HG03039 (cell line): ENCODE results near the gene ATRX.
"Not testable (repeated sequence)": the region's sequence is repeated elsewhere in the genome, so short reads cannot be mapped to it uniquely, and the experiment has no call there.

ENCODE experiments used
- ATAC-seq: cut with Tn5 transposase; IDR thresholded peaks from one replicate; pipeline ENCODE4 v1.9.1; 2021; ENCODE audit warnings: mild to moderate bottlenecking, moderate library complexity; ENCODE audit not compliant: unreplicated experiment

Gene ATRX

DNA sequence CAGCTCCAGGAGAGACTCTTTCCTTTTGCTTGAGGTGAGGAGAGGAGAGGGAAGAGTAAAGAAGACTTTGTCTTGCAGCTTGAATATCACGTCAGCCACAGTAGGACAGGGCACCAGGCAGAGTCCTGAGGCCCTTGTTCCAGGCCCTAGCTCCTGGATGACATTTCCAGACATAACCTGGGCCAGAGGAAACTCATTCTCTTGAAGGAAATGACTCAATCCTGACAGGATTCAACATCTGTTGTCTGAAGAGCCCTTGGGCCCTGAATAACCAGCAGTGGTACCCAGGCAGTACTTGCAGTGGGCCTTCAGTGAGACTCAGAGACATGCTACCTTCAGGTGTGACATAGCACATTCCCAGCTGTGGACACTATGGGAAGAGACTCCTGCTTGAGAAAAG lies 276.0 kb downstream of the ATRX start:
- ATAC-seq, result no peak

DNA sequence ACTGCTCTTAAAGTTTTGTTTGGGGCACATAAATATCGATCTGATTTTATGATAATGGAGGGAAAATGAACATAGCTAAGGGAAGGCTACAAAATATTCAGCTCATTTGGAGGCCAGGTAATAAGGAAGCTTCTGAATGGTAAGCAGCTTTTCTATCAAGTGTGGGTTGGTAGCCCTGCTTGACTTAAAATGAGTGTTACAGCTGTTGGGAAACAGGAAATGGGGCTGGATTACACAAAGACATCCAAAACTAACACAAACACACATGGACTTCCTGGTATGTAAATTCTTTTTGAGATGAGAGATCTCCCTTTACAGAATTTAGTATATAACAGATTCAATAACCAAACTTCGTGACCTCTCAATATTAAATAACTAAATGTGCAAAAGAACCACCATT lies 280.8 kb downstream of the ATRX start:
- ATAC-seq, result no peak

DNA sequence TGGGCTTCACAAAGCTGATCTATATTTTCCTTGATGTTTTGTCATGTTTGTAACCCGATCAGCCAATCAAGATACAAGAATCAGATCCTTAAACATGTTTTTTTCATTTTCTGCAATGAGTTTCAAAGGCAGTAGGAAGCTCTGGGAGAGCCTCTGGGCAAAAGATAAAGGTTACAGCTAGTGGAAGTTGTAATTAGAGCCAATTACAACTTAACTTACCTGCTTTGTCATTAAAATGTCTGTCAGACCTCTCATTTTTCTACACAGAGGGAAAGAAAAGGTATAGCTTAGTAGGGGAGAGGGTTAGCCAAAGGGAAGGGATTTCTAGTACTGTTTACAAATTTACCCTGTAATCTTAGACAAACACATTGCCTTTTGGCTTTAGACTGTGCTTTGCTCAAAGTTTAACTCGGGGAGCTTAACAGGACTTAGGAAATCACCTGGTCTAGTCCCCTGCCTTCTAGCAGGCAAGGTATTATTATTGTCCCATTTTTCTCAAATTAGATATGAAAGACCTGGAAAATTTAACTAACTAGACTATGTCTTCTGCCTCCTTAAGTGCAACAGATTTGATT lies 283.0 kb downstream of the ATRX start:
- no peak for ATAC-seq

DNA sequence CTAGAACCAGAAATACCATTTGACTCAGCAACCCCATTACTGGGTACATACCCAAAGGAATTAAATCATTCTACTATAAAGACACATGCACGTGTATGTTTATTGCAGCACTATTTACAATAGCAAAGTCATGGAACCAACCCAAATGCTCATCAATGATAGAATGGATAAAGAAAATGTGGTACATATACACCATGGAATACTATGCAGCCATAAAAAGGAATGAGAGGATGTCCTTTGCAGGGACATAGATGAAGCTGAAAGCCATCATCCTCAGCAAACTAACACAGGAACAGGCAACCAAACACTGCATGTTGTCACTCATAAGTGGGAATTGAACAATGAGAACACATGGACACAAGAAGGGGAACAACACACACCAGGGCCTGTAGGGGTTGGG lies 285.9 kb downstream of the ATRX start:
- not testable (repeated sequence) for ATAC-seq

GRCh38 chrX:77493677-77494553 lies 292.1 kb downstream of the ATRX start:
- no peak for ATAC-seq

DNA sequence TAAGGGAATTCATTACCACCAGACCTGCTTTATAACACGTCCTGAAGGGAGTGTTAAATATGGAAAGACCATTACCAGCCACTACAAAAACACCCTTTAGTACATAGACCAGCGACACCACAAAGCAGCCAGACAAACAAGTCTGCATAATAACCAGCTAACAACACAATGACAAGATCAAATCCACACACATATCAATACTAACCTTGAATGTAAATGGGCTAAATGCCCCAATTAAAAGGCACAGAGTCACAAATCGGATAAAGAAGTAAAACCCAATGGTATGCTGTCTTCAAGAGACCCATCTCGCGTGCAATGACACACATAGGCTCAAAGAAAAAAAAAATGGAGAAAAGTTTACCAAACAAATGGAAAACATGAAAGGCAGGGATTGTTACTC lies 302.0 kb downstream of the ATRX start:
- no peak for ATAC-seq

DNA sequence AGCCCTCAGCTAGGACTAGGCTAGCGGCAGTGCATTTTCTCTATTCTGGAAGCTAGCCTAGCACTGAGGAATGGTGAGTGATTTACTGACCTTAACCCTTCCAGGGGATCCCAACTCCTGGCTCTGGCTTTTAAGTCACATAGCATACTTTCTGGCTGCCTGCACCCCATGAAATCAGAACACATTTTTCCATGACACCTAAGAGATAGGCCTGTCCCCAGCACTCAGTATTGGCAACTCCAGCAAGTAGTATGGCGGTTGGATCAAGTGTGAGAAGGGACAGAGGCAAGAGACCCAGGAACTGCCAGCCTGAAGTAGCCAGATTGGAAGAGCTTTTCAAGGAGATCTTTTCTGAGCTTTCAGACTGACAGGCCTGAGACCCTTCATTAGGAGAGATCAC lies 330.6 kb downstream of the ATRX start:
- ATAC-seq, result no peak
